Panc1 (cell line): ENCODE measurements around the gene OVAAL. TPM values are rescaled to one million over a fixed set of nuclear protein-coding genes. Genes with fewer than 3 reads are reported as not detected.

Experiments used
- ATAC-seq: fragments of 200-7000 bp; cut with Tn5 transposase; 2 replicates; pipeline ENCODE4 v1.9.1; 2020; ENCODE audit warnings: mild to moderate bottlenecking, moderate library complexity
- BruUV-seq: library from RNA; stranded (reverse); fragments of 400-500 nt; replicated peaks from 2 replicates; lab custom pipeline; 2021; lab: Mats Ljungman, UMichigan
- CTCF ChIA-PET: fragments of 300-600 bp; sonication (Branson Sonifier 250); formaldehyde crosslinking; loops from one replicate; lab custom pipeline; 2022; ENCODE audit warnings: antibody characterized with exemption; lab: Charles Lee
- POLR2A ChIA-PET: fragments of 300-600 bp; sonication (Branson Sonifier 250); formaldehyde crosslinking; loops from one replicate; lab custom pipeline; 2022; ENCODE audit warnings: antibody characterized with exemption; lab: Charles Lee
- DNase-seq: peaks from one replicate; pipeline ENCODE4 v3.0.0-alpha.2; 2010; ENCODE audit warnings: low read depth, low spot score
- H3K27ac ChIP-seq: 2 replicates; pipeline ENCODE4 v1.5.1; 2011; ENCODE audit warnings: mild to moderate bottlenecking, low read length, inconsistent platforms
- H3K27me3 ChIP-seq: fragments of 200-500 bp; sonication (Bioruptor generic); 2 replicates; pipeline ENCODE4 v1.6.0; 2014; ENCODE audit warnings: low read length, inconsistent platforms; ENCODE audit not compliant: control insufficient read depth, insufficient read depth
- H3K36me3 ChIP-seq: fragments of 200-500 bp; sonication (Bioruptor generic); 2 replicates; pipeline ENCODE4 v1.5.1; 2014; ENCODE audit warnings: inconsistent platforms, mild to moderate bottlenecking, low read length, moderate library complexity; ENCODE audit not compliant: control insufficient read depth, insufficient read depth
- H3K4me1 ChIP-seq: 2 replicates; pipeline ENCODE4 v1.5.1; 2011; ENCODE audit warnings: inconsistent platforms, mild to moderate bottlenecking, low read length, moderate library complexity; ENCODE audit not compliant: control insufficient read depth, insufficient read depth
- H3K4me3 ChIP-seq, 2 experiments: 2 replicates each; pipeline ENCODE4 v1.5.1; 2011 to 2012; ENCODE audit warnings: low read depth in 2 of 2, low read length in 2 of 2, mild to moderate bottlenecking in 2 of 2, inconsistent platforms in 1 of 2, moderate library complexity in 1 of 2
- H3K9me3 ChIP-seq: fragments of 200-500 bp; sonication (Bioruptor generic); 2 replicates; pipeline ENCODE4 v1.5.1; 2014; ENCODE audit warnings: low read depth, mild to moderate bottlenecking, inconsistent platforms, low read length, moderate library complexity; ENCODE audit not compliant: control insufficient read depth, insufficient read depth
- POLR2AphosphoS5 ChIP-seq: IDR thresholded peaks from 2 replicates; pipeline ENCODE4 v1.6.1; 2012; ENCODE audit warnings: mild to moderate bottlenecking, low read depth, low read length, moderate library complexity
- REST ChIP-seq, 2 experiments: IDR thresholded peaks; 2 replicates each; pipeline ENCODE4 v1.6.1; 2011 to 2012; ENCODE audit warnings: low read depth in 2 of 2, control low read depth in 1 of 2, low read length in 1 of 2, mild to moderate bottlenecking in 1 of 2, moderate library complexity in 1 of 2; ENCODE audit not compliant: insufficient read depth in 1 of 2
- SIN3A ChIP-seq: IDR thresholded peaks from 2 replicates; pipeline ENCODE4 v1.6.1; 2012; ENCODE audit warnings: low read depth, mild to moderate bottlenecking, low read length, moderate library complexity, borderline replicate concordance; ENCODE audit not compliant: insufficient read depth
- TCF7L2 ChIP-seq: IDR thresholded peaks from 2 replicates; pipeline ENCODE4 v1.6.1; 2011; ENCODE audit warnings: mild to moderate bottlenecking, low read depth, low read length, inconsistent platforms
- in situ Hi-C: cut with HindIII; loops from 2 replicates; pipeline ENCODE4 v1.10.0; 2016; ENCODE audit warnings: low sequenced_read_pairs, low pct_unique_long_range_greater_than_20kb
- intact Hi-C: fragments of 100-400 bp; cut with micrococcal nuclease; formaldehyde crosslinking; loops from one replicate; pipeline ENCODE4 v1.10.0; 2022; ENCODE audit not compliant: unreplicated experiment
- total RNA-seq: library from RNA; stranded (reverse); gene quantifications from one replicate; pipeline ENCODE4 v1.2.1, GENCODE V29; 2021; ENCODE audit not compliant: unreplicated experiment
- TF ChIP-seq, protein P1 (sequence below): fragments of 450-650 bp; IDR thresholded peaks from 2 replicates; pipeline ENCODE4 v1.5.1; 2017; ENCODE audit warnings: mild to moderate bottlenecking

OVAAL gene
- total RNA-seq, 1 experiment from 2014 or later, result not detected

DNA sequence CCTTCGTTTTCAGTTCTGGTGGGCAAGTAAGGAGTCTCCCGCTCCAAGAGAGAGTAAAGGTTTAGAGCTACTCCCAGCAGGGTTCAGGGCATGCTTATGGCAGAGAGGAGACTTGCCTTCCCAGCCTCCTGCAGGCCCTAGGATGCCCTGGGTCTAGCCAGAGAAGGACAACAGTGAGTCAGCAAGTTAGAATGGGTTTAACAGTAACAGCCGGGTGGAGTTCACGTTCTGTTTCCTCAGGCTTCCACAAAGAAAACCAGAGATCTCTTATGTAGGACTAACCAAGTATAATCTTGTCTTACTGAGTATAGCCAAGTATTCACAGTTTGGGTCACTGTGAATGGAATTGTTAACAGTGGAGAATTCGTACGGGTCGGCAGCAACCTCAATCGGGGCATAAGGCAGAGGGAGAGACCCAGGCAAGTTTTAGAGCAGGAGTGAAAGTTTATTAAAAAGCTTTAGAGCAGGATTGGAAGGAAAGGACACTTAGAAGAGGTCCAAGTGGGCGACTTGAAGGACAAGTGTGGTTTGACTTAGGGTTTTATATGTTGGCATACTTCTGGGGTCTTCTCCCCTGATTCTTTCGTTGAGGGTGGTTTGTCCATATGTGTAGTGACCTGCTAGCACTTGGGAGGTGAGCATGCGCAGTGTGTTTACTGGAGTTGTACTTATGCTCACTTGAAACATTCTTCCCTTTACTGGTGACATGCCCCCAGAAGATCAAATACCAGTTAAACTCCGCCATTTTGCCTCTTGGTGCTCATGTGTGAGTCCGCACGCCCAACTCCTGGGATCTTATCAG is 4.5 kb downstream of the OVAAL start:
- intact Hi-C loops (no loop called here), in situ Hi-C loops (no loop called here)
- no peaks in the 10 kb centered on the region; the same call in 1 of the 2 replicates for H3K27me3 ChIP-seq
- H3K27ac ChIP-seq, result no peak overlapping the region; the same call in 1 of the 2 replicates
- H3K4me1 ChIP-seq, result no peaks in the 10 kb centered on the region; the same call in 1 of the 2 replicates
- no peak overlapping the region for H3K4me3 ChIP-seq
- TF ChIP-seq TCF7L2, result no peak
- TF ChIP-seq SIN3A, result no peak
- TF ChIP-seq REST (IDR thresholded peaks at IDR 0.05; ENCODE audit: insufficient read depth in 1 of 2, low read depth in 2 of 2, low read length in 1 of 2), result no peak
- TF ChIP-seq, protein P1, sequence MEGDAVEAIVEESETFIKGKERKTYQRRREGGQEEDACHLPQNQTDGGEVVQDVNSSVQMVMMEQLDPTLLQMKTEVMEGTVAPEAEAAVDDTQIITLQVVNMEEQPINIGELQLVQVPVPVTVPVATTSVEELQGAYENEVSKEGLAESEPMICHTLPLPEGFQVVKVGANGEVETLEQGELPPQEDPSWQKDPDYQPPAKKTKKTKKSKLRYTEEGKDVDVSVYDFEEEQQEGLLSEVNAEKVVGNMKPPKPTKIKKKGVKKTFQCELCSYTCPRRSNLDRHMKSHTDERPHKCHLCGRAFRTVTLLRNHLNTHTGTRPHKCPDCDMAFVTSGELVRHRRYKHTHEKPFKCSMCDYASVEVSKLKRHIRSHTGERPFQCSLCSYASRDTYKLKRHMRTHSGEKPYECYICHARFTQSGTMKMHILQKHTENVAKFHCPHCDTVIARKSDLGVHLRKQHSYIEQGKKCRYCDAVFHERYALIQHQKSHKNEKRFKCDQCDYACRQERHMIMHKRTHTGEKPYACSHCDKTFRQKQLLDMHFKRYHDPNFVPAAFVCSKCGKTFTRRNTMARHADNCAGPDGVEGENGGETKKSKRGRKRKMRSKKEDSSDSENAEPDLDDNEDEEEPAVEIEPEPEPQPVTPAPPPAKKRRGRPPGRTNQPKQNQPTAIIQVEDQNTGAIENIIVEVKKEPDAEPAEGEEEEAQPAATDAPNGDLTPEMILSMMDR, result no peak
- no peak for TF ChIP-seq POLR2AphosphoS5
- no peaks in the 10 kb centered on the region for H3K36me3 ChIP-seq
- CTCF ChIA-PET, result no interaction called here
- POLR2A ChIA-PET, result no interaction called here
- ATAC-seq (0 out of 2 replicates have a peak, but pooled peaks have one; percentile 54), DNase-seq (no peak)
- BruUV-seq, result no TSS peak
- no peaks in the 10 kb centered on the region for H3K9me3 ChIP-seq

GRCh38 chr1:180565121-180565871 is 6.5 kb downstream of the OVAAL start:
- no peaks in the 10 kb centered on the region; the same call in 1 of the 2 replicates for H3K27me3 ChIP-seq
- no peaks in the 10 kb centered on the region for H3K9me3 ChIP-seq
- H3K4me1 ChIP-seq, result no peaks in the 10 kb centered on the region; the same call in 1 of the 2 replicates
- intact Hi-C loops (no loop called here), in situ Hi-C loops (no loop called here)
- ATAC-seq (no peak), DNase-seq (no peak)
- ChIA-PET CTCF (no interaction called here), POLR2A (no interaction called here)
- no peak overlapping the region for H3K4me3 ChIP-seq
- BruUV-seq, result no TSS peak
- no peak overlapping the region for H3K27ac ChIP-seq
- H3K36me3 ChIP-seq, result no peaks in the 10 kb centered on the region
- TF ChIP-seq SIN3A (no peak), POLR2AphosphoS5 (no peak), REST (IDR thresholded peaks at IDR 0.05; ENCODE audit: insufficient read depth in 1 of 2, low read depth in 2 of 2, low read length in 1 of 2) (no peak), TCF7L2 (no peak)
- TF ChIP-seq, protein P1, result no peak
